HL-60 (cell line): ENCODE data around the gene KLF16.

Source experiments
- GABPA ChIP-seq: IDR thresholded peaks from 2 replicates; pipeline ENCODE4 v1.6.1; 2012; ENCODE audit warnings: low read depth
- POLR2AphosphoS5 ChIP-seq: IDR thresholded peaks from 2 replicates; pipeline ENCODE4 v1.6.1; 2012; ENCODE audit warnings: low read depth
- SPI1 ChIP-seq: IDR thresholded peaks from 2 replicates; pipeline ENCODE4 v1.6.1; 2012; ENCODE audit warnings: low read depth, mild to moderate bottlenecking, borderline replicate concordance
- TF ChIP-seq, protein P1 (sequence below): IDR thresholded peaks from one replicate; pipeline ENCODE4 v1.5.1; 2011; ENCODE audit warnings: low read length, control low read depth, inconsistent platforms; ENCODE audit not compliant: insufficient read depth
- TF ChIP-seq, protein P2 (sequence below): IDR thresholded peaks from 2 replicates; pipeline ENCODE4 v1.6.1; 2012; ENCODE audit warnings: low read depth; ENCODE audit not compliant: insufficient replicate concordance

DNA sequence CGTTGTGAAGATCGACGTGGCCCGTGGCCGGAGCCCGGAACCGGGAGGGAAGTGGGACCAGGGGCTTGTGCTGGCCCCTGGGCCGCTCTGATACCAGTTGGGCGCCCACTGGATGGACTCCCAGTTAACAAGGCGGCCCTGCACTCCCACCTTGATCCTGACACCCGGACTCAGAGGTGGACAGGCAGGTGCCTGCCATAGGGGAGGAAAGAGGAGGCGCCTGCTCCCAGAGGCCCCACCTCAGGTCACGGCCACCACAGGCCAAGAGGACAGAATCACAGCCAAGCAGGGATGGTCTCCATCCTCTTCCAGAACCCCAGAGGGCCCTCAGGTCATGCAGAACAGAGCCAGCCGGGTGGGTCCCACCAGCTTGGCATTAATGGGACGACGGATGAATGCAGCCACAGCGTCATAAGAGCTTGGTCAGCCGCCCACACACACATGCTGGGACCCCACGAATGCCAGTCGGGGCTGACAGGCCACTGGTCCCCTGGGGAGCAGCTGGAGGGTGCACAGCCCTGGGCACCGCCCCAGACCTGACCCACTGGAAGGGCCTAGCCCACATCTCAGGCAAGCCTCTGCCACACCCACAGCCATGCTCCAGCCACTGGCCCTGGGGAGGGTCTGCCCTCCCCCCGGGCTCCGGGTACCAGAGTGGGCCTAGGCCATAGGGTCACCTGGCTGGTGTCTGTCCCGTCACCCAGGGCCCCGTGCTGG lies 9.6 kb upstream of the KLF16 start:
- TF ChIP-seq, protein P1, sequence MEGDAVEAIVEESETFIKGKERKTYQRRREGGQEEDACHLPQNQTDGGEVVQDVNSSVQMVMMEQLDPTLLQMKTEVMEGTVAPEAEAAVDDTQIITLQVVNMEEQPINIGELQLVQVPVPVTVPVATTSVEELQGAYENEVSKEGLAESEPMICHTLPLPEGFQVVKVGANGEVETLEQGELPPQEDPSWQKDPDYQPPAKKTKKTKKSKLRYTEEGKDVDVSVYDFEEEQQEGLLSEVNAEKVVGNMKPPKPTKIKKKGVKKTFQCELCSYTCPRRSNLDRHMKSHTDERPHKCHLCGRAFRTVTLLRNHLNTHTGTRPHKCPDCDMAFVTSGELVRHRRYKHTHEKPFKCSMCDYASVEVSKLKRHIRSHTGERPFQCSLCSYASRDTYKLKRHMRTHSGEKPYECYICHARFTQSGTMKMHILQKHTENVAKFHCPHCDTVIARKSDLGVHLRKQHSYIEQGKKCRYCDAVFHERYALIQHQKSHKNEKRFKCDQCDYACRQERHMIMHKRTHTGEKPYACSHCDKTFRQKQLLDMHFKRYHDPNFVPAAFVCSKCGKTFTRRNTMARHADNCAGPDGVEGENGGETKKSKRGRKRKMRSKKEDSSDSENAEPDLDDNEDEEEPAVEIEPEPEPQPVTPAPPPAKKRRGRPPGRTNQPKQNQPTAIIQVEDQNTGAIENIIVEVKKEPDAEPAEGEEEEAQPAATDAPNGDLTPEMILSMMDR = no peak
- TF ChIP-seq GABPA (no peak), POLR2AphosphoS5 (no peak), SPI1 (no peak)
- TF ChIP-seq, protein P2, sequence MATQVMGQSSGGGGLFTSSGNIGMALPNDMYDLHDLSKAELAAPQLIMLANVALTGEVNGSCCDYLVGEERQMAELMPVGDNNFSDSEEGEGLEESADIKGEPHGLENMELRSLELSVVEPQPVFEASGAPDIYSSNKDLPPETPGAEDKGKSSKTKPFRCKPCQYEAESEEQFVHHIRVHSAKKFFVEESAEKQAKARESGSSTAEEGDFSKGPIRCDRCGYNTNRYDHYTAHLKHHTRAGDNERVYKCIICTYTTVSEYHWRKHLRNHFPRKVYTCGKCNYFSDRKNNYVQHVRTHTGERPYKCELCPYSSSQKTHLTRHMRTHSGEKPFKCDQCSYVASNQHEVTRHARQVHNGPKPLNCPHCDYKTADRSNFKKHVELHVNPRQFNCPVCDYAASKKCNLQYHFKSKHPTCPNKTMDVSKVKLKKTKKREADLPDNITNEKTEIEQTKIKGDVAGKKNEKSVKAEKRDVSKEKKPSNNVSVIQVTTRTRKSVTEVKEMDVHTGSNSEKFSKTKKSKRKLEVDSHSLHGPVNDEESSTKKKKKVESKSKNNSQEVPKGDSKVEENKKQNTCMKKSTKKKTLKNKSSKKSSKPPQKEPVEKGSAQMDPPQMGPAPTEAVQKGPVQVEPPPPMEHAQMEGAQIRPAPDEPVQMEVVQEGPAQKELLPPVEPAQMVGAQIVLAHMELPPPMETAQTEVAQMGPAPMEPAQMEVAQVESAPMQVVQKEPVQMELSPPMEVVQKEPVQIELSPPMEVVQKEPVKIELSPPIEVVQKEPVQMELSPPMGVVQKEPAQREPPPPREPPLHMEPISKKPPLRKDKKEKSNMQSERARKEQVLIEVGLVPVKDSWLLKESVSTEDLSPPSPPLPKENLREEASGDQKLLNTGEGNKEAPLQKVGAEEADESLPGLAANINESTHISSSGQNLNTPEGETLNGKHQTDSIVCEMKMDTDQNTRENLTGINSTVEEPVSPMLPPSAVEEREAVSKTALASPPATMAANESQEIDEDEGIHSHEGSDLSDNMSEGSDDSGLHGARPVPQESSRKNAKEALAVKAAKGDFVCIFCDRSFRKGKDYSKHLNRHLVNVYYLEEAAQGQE = no peak
